Measurements from ENCODE around the gene SIRPA.

Gene SIRPA

GRCh38 chr20:1867495-1868260, 27.5 kb upstream of the SIRPA start:
- Histone ChIP-seq H3K9me3 (ENCODE audit: control insufficient read depth, low read length) (no peaks in the 10 kb centered on the region), H3K27me3 (ENCODE audit: control insufficient read depth, insufficient read depth, low read length, poor library complexity, severe bottlenecking) (no peaks in the 10 kb centered on the region), H3K4me1 (ENCODE audit: control insufficient read depth, insufficient read depth, low read length) (peaks cover 16% of the 10 kb centered on the region), H3K4me3 (ENCODE audit: insufficient read depth, low read depth, low read length) (no peak overlapping the region), H3K27ac (ENCODE audit: insufficient read depth, low read depth, low read length, poor library complexity, severe bottlenecking) (no peak overlapping the region), H3K36me3 (ENCODE audit: control insufficient read depth, insufficient read depth, low read length) (no peaks in the 10 kb centered on the region)
- 60 to 66% methylated on average over 3 of the region's 3 CpGs for WGBS, 2 experiments

GRCh38 chr20:1868856-1869255, 26.4 kb upstream of the SIRPA start:
- H3K9me3 ChIP-seq (ENCODE audit: control insufficient read depth, low read length) = no peaks in the 10 kb centered on the region
- H3K27ac ChIP-seq (ENCODE audit: insufficient read depth, low read depth, low read length, poor library complexity, severe bottlenecking) = no peak overlapping the region
- H3K4me3 ChIP-seq (ENCODE audit: insufficient read depth, low read depth, low read length) = no peak overlapping the region
- H3K36me3 ChIP-seq (ENCODE audit: control insufficient read depth, insufficient read depth, low read length) = no peaks in the 10 kb centered on the region
- 92% methylated on average over 3 of the region's 3 CpGs for WGBS, 2 experiments
- no peaks in the 10 kb centered on the region for H3K27me3 ChIP-seq (ENCODE audit: control insufficient read depth, insufficient read depth, low read length, poor library complexity, severe bottlenecking)
- peaks cover 9% of the 10 kb centered on the region for H3K4me1 ChIP-seq (ENCODE audit: control insufficient read depth, insufficient read depth, low read length)

- 94 to 95% methylated on average over 4 of the region's 4 CpGs for WGBS, 2 experiments
- peaks cover 6% of the 10 kb centered on the region for H3K4me1 ChIP-seq (ENCODE audit: control insufficient read depth, insufficient read depth, low read length)
Measured at GRCh38 chr20:1870323-1870722, 24.9 kb upstream of the SIRPA start.

GRCh38 chr20:1870792-1871550, 24.2 kb upstream of the SIRPA start:
- Histone ChIP-seq H3K4me3 (ENCODE audit: insufficient read depth, low read depth, low read length) (no peak overlapping the region), H3K9me3 (ENCODE audit: control insufficient read depth, low read length) (no peaks in the 10 kb centered on the region), H3K27ac (ENCODE audit: insufficient read depth, low read depth, low read length, poor library complexity, severe bottlenecking) (no peak overlapping the region), H3K36me3 (ENCODE audit: control insufficient read depth, insufficient read depth, low read length) (no peaks in the 10 kb centered on the region), H3K4me1 (ENCODE audit: control insufficient read depth, insufficient read depth, low read length) (peaks cover 6% of the 10 kb centered on the region), H3K27me3 (ENCODE audit: control insufficient read depth, insufficient read depth, low read length, poor library complexity, severe bottlenecking) (no peaks in the 10 kb centered on the region)
- WGBS, 2 experiments = 75 to 78% methylated on average over 17 of the region's 17 CpGs

More at GRCh38 chr20:1870323-1870722, 24.9 kb upstream of the SIRPA start:
- Histone ChIP-seq H3K27me3 (ENCODE audit: control insufficient read depth, insufficient read depth, low read length, poor library complexity, severe bottlenecking) (no peaks in the 10 kb centered on the region), H3K27ac (ENCODE audit: insufficient read depth, low read depth, low read length, poor library complexity, severe bottlenecking) (no peak overlapping the region), H3K36me3 (ENCODE audit: control insufficient read depth, insufficient read depth, low read length) (no peaks in the 10 kb centered on the region), H3K9me3 (ENCODE audit: control insufficient read depth, low read length) (no peaks in the 10 kb centered on the region), H3K4me3 (ENCODE audit: insufficient read depth, low read depth, low read length) (no peak overlapping the region)

GRCh38 chr20:1871807-1872458, 23.3 kb upstream of the SIRPA start:
- Histone ChIP-seq H3K4me3 (ENCODE audit: insufficient read depth, low read depth, low read length) (no peak overlapping the region), H3K36me3 (ENCODE audit: control insufficient read depth, insufficient read depth, low read length) (no peaks in the 10 kb centered on the region), H3K9me3 (ENCODE audit: control insufficient read depth, low read length) (no peaks in the 10 kb centered on the region), H3K27me3 (ENCODE audit: control insufficient read depth, insufficient read depth, low read length, poor library complexity, severe bottlenecking) (no peaks in the 10 kb centered on the region), H3K4me1 (ENCODE audit: control insufficient read depth, insufficient read depth, low read length) (peaks cover 6% of the 10 kb centered on the region), H3K27ac (ENCODE audit: insufficient read depth, low read depth, low read length, poor library complexity, severe bottlenecking) (no peak overlapping the region)
- 93 to 96% methylated on average over 7 of the region's 7 CpGs for WGBS, 2 experiments

- no peak overlapping the region for H3K4me3 ChIP-seq (ENCODE audit: insufficient read depth, low read depth, low read length)
- no peaks in the 10 kb centered on the region for H3K9me3 ChIP-seq (ENCODE audit: control insufficient read depth, low read length)
- H3K27me3 ChIP-seq (ENCODE audit: control insufficient read depth, insufficient read depth, low read length, poor library complexity, severe bottlenecking) = no peaks in the 10 kb centered on the region
- WGBS, 2 experiments = 90 to 97% methylated on average over 3 of the region's 3 CpGs
- H3K36me3 ChIP-seq (ENCODE audit: control insufficient read depth, insufficient read depth, low read length) = no peaks in the 10 kb centered on the region
- peaks cover 6% of the 10 kb centered on the region for H3K4me1 ChIP-seq (ENCODE audit: control insufficient read depth, insufficient read depth, low read length)
- H3K27ac ChIP-seq (ENCODE audit: insufficient read depth, low read depth, low read length, poor library complexity, severe bottlenecking) = no peak overlapping the region
Measured at GRCh38 chr20:1872459-1873097, 22.6 kb upstream of the SIRPA start.

- H3K27me3 ChIP-seq (ENCODE audit: control insufficient read depth, insufficient read depth, low read length, poor library complexity, severe bottlenecking) = no peaks in the 10 kb centered on the region
- H3K4me3 ChIP-seq (ENCODE audit: insufficient read depth, low read depth, low read length) = no peak overlapping the region
- H3K9me3 ChIP-seq (ENCODE audit: control insufficient read depth, low read length) = no peaks in the 10 kb centered on the region
- H3K27ac ChIP-seq (ENCODE audit: insufficient read depth, low read depth, low read length, poor library complexity, severe bottlenecking) = no peak overlapping the region
- H3K4me1 ChIP-seq (ENCODE audit: control insufficient read depth, insufficient read depth, low read length) = peaks cover 9% of the 10 kb centered on the region
- 88 to 91% methylated on average over 19 of the region's 19 CpGs for WGBS, 2 experiments
- H3K36me3 ChIP-seq (ENCODE audit: control insufficient read depth, insufficient read depth, low read length) = no peaks in the 10 kb centered on the region
Measured at GRCh38 chr20:1874450-1875182, 20.6 kb upstream of the SIRPA start.

- no peaks in the 10 kb centered on the region for H3K27me3 ChIP-seq (ENCODE audit: control insufficient read depth, insufficient read depth, low read length, poor library complexity, severe bottlenecking)
- H3K36me3 ChIP-seq (ENCODE audit: control insufficient read depth, insufficient read depth, low read length) = no peaks in the 10 kb centered on the region
- no peak overlapping the region for H3K27ac ChIP-seq (ENCODE audit: insufficient read depth, low read depth, low read length, poor library complexity, severe bottlenecking)
- H3K4me1 ChIP-seq (ENCODE audit: control insufficient read depth, insufficient read depth, low read length) = peaks cover 14% of the 10 kb centered on the region
- H3K9me3 ChIP-seq (ENCODE audit: control insufficient read depth, low read length) = no peaks in the 10 kb centered on the region
- no peak overlapping the region for H3K4me3 ChIP-seq (ENCODE audit: insufficient read depth, low read depth, low read length)
- 91 to 95% methylated on average over 4 of the region's 4 CpGs for WGBS, 2 experiments
Measured at GRCh38 chr20:1875183-1875554, 20.0 kb upstream of the SIRPA start.

- Histone ChIP-seq H3K4me3 (ENCODE audit: insufficient read depth, low read depth, low read length) (no peak overlapping the region), H3K27me3 (ENCODE audit: control insufficient read depth, insufficient read depth, low read length, poor library complexity, severe bottlenecking) (no peaks in the 10 kb centered on the region), H3K9me3 (ENCODE audit: control insufficient read depth, low read length) (no peaks in the 10 kb centered on the region), H3K4me1 (ENCODE audit: control insufficient read depth, insufficient read depth, low read length) (peaks cover 16% of the 10 kb centered on the region), H3K27ac (ENCODE audit: insufficient read depth, low read depth, low read length, poor library complexity, severe bottlenecking) (no peak overlapping the region), H3K36me3 (ENCODE audit: control insufficient read depth, insufficient read depth, low read length) (no peaks in the 10 kb centered on the region)
- 65 to 66% methylated on average over 7 of the region's 7 CpGs for WGBS, 2 experiments
Measured at GRCh38 chr20:1875762-1876161, 19.4 kb upstream of the SIRPA start.

Measured in ectodermal cell (in vitro differentiated cells).